ENCODE results near the gene DLGAP5.

DNA sequence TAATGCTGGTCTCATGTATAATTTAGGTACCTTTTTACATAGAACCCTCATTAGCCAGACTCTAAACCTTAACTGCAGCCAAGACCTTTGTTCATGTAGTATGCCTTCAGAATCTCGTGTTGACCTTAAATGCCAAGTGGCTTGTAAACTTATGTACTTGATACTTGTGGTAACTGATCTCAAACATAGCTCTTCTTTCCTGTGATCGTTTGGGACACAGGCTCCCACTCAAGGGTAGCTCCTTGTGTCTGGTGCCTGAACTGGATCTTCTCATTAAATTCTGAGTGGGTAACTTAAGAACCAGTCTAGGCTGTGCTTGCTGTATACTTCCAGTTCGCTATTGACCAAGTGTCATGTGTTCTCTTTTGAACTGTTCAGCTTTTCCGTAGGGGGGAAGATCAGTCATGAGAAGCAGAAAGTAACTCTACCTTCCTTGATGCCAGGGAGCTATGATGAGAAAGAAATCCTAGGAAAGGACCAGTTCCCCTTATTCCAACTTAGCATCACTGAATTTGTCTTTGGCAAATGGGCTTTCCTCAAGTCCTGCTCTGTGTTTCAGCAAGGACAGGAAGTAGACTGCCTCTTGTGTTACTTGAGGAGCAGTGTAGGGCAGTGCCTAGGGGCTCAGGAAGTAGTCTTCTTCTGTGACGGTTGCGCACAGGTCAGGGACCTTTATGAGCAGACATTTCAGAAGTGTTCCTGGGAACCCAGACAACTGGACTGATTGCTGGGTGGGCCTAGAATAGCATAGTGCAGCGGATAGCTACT is 59.8 kb downstream of the DLGAP5 start:
- TF ChIP-seq SUZ12 (IDR thresholded peaks at IDR 0.05; ENCODE audit: extremely low read depth, insufficient read depth, insufficient read length) (no peak), ZNF274 (IDR thresholded peaks at IDR 0.05; ENCODE audit: low read depth, low read length) (no peak)
